HG02623 (cell line): ENCODE data around the gene PRDM16.

Experiments used
- ATAC-seq: cut with Tn5 transposase; IDR thresholded peaks from one replicate; pipeline ENCODE4 v1.9.1; 2021; ENCODE audit warnings: moderate library complexity; ENCODE audit not compliant: unreplicated experiment

Gene PRDM16

DNA sequence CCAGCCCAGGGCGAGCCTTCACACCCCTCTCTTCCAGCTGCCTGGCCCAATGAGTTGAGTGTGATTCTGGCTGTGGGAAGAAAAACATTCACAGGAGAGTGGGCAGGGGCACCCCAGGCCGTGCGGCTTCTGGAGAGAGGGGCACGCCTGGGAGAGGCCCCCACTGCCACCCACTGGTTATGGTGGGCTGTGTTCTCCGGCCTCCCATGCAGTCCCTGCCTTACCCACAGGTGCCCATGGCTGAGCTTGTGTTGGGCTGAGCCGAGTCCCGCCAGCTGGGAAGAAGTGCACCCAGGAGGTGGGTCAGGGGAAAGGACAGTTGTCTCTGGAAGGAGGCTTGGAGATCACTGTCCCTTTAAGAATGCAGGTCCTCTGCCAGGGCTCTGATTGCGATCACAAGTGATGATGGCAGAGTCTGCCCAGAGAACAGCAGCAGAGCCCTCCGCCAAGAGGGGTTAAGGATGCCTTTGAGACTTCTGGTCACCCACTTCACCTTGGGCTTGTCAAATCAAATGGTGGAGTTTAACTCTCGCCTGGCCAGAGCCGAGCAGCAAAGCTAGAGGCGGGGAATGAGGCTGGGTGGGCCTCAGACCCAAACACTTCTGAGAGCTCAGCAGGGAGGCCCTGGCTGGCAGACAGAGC is 260.8 kb downstream of the PRDM16 start:
- no peak for ATAC-seq

- no peak for ATAC-seq
Observed at GRCh38 chr1:3330771-3331245, 261.8 kb downstream of the PRDM16 start.

DNA sequence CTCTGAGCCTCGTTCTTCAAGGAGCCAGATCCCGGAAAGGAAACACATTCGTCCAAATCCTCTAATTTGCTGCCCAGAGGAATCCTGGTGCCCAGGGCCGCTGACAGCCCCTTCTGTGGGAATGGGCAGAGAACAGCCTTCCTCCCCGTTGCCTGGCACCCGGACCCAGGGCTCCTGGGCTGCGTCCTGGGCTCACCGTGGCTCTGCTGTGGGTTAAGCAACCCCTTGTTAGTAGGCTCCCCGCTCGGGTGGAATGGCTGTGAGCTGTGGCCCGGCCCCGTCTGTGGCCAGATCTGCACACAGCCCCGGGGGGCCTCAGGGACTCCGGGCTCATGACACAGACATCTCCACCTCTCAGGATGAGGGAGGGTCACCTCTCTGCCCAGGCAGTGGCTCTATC is 262.6 kb downstream of the PRDM16 start:
- ATAC-seq = no peak

- no peak for ATAC-seq
Observed at GRCh38 chr1:3332043-3332442, 263.0 kb downstream of the PRDM16 start.

GRCh38 chr1:3332662-3333061 is 263.7 kb downstream of the PRDM16 start:
- no peak for ATAC-seq

- ATAC-seq = no peak
Observed at GRCh38 chr1:3333903-3334302, 264.9 kb downstream of the PRDM16 start.

DNA sequence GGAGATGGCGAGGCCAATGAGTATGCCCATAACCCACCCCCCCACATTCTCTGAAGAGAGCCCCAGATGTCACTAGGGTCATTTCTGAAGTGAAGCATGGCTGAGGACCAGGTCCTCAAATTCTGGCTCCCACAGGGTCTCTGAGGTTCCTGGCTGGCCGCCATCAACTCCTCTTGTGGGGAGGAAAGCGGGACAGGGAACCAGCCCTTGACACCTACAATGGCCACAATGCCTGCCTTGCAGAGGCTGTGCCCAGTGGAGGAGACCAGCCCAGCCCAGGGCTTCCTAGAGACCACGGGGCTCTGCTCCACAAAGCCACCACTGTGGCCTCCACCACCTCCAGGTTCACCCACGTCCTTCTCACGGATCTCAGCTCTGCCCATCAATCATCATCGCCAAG is 265.4 kb downstream of the PRDM16 start:
- no peak for ATAC-seq

- no peak for ATAC-seq
Observed at GRCh38 chr1:3335754-3336640, 267.0 kb downstream of the PRDM16 start.

GRCh38 chr1:3336641-3337630 is 267.9 kb downstream of the PRDM16 start:
- no peak for ATAC-seq

- ATAC-seq = no peak
Observed at GRCh38 chr1:3337798-3338724, 269.1 kb downstream of the PRDM16 start.

- no peak for ATAC-seq
Observed at GRCh38 chr1:3338725-3339070, 269.7 kb downstream of the PRDM16 start.

GRCh38 chr1:3339856-3340255 is 270.9 kb downstream of the PRDM16 start:
- no peak for ATAC-seq

GRCh38 chr1:3340548-3341235 is 271.7 kb downstream of the PRDM16 start:
- ATAC-seq = no peak

- no peak for ATAC-seq
Observed at GRCh38 chr1:3341236-3341994, 272.4 kb downstream of the PRDM16 start.

- ATAC-seq = no peak
Observed at GRCh38 chr1:3342960-3343359, 274.0 kb downstream of the PRDM16 start.

DNA sequence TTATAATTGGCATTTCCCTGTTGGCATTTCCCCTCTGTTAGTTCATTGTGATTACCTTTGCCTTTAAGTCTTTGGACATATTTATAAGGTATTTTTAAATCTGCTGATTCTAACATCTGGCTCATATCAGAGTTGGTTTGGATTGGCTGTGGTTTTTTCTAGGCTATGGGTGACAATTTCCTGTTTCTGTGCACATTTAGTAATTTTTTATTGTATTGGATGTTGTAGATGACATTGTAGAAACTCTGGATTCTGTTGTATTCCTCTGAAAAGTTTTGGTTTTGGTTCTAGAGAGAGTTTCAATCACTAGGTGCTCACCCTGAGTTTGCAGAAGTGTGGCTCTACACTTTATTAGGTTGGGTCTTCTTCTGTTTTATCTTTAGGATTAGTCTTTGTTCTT is 275.4 kb downstream of the PRDM16 start:
- ATAC-seq = no peak

GRCh38 chr1:3345792-3346191 is 276.8 kb downstream of the PRDM16 start:
- no peak for ATAC-seq

DNA sequence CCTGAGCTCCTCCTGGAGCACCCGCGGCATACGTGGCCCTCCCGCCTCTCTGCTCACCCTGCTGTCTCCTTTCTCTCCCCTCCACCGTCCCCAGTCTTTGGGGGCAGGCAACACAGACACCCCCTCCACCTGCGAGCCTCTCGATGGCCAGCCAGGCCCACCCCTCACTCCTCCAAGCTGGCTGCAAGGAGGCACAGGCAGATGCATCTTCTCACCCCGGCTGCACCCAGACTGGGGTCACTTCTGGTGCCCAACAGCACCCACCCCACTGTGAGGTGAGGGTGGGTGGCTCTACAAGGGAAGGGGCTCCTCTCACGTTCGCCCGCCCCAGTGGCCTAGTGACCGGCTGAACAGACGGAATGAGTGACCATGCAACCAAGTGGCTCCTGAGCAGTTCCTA is 277.5 kb downstream of the PRDM16 start:
- no peak for ATAC-seq
